Body of pancreas (tissue), 4 donors: ENCODE measurements around the gene SPDYA.

ENCODE experiments used
- POLR2A ChIP-seq, 3 donors: fragments of 450-650 bp; IDR thresholded peaks; one replicate each; pipeline ENCODE4 v1.6.1; 2016; ENCODE audit warnings: antibody characterized with exemption in 3 of 3, mild to moderate bottlenecking in 2 of 3
- TF ChIP-seq, protein P1 (sequence below), 7 experiments: fragments of 450-650 bp in 4 of 7; fragments of 200-600 bp in 3 of 7; sonication (generic) in 3 of 7; IDR thresholded peaks; one replicate each; pipeline ENCODE4 v1.5.1; 2016 to 2019; ENCODE audit warnings: antibody characterized with exemption in 7 of 7

DNA sequence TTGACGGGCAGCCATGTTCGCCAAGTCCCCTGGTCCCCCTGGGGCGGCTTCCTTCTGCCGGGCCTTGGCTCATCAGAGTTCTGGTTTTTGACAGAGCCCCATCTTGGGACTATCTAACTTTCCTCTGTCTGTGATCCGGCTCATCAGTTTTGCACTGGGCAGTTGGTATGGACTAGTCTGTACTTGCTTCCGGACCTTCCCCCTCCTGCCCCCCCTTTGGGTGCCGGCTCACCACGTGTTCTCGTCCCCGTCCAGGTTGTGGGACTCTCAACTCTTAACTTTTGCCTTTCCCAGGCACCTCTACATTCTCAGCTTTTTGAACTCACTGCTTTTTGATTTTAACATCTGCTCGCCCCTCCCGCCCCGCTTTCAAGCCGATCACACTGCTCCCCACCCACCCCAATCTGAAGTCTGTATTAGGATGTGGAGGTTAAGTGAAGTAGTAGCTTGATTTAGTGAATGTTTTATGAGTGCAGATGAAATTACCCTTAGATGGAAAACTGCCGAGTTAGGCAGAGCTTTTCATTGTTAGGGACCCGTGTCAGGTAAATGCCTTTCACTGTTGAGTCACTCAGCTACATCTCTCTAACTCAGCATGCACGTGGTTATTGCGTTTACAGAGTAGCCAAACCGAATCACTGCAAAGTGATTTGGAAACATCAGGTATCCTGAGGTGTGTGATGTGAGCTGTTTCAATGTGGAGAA, 84.7 kb downstream of the SPDYA start:
- TF ChIP-seq, protein P1, sequence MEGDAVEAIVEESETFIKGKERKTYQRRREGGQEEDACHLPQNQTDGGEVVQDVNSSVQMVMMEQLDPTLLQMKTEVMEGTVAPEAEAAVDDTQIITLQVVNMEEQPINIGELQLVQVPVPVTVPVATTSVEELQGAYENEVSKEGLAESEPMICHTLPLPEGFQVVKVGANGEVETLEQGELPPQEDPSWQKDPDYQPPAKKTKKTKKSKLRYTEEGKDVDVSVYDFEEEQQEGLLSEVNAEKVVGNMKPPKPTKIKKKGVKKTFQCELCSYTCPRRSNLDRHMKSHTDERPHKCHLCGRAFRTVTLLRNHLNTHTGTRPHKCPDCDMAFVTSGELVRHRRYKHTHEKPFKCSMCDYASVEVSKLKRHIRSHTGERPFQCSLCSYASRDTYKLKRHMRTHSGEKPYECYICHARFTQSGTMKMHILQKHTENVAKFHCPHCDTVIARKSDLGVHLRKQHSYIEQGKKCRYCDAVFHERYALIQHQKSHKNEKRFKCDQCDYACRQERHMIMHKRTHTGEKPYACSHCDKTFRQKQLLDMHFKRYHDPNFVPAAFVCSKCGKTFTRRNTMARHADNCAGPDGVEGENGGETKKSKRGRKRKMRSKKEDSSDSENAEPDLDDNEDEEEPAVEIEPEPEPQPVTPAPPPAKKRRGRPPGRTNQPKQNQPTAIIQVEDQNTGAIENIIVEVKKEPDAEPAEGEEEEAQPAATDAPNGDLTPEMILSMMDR (IDR thresholded peaks at IDR 0.05) = no peak
- no peak for TF ChIP-seq POLR2A (IDR thresholded peaks at IDR 0.05)
